ENCODE measurements around the gene SLC6A3.

DNA sequence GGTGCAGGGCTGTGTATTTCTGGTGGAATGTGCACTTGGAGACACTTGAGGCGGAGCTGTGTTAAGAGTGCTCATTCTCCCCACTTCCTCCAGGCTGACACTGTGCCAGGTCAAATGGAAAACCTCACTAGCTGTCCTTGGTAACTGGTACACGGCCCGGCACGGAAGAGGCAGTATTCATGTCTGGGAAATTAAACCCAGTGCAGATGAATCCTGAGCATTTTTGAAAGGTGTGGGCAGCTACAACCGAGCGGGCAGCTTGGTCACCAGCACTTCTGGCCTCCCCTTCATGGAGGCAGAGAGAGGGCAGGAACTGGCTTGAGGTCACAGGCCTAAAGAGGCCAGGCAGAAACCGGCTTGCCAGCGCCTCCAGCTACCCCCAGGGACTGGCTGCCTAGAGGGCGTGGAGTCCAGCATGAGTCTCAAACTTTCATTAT is 101.9 kb downstream of the SLC6A3 start:
- TF ChIP-seq, protein P1, sequence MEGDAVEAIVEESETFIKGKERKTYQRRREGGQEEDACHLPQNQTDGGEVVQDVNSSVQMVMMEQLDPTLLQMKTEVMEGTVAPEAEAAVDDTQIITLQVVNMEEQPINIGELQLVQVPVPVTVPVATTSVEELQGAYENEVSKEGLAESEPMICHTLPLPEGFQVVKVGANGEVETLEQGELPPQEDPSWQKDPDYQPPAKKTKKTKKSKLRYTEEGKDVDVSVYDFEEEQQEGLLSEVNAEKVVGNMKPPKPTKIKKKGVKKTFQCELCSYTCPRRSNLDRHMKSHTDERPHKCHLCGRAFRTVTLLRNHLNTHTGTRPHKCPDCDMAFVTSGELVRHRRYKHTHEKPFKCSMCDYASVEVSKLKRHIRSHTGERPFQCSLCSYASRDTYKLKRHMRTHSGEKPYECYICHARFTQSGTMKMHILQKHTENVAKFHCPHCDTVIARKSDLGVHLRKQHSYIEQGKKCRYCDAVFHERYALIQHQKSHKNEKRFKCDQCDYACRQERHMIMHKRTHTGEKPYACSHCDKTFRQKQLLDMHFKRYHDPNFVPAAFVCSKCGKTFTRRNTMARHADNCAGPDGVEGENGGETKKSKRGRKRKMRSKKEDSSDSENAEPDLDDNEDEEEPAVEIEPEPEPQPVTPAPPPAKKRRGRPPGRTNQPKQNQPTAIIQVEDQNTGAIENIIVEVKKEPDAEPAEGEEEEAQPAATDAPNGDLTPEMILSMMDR (IDR thresholded peaks at IDR 0.05), result no peak
- no peak for TF ChIP-seq POLR2A (IDR thresholded peaks at IDR 0.05)

Measured in testis (tissue), 2 donors.